ENCODE measurements around the gene HPX.
"Not testable (repeated sequence)": the region's sequence is repeated elsewhere in the genome, so short reads cannot be mapped to it uniquely, and the experiment has no call there.

The HPX gene

GRCh38 chr11:6400431-6401345, 40.1 kb downstream of the HPX start:
- Histone ChIP-seq H3K4me3 (ENCODE audit: low read depth, low read length) (no peak overlapping the region), H3K4me1 (ENCODE audit: control insufficient read depth, insufficient read depth, low read length) (peaks cover 10% of the 10 kb centered on the region; the same call in 1 of the 2 replicates)

GRCh38 chr11:6397636-6398035, 43.2 kb downstream of the HPX start:
- Histone ChIP-seq H3K9me3 (ENCODE audit: control insufficient read depth, insufficient read depth, low read depth, low read length) (no peaks in the 10 kb centered on the region), H3K27ac (ENCODE audit: low read depth, low read length) (no peak overlapping the region), H3K9ac (ENCODE audit: low read length) (no peak overlapping the region), H3K4me1 (ENCODE audit: control insufficient read depth, insufficient read depth, low read length) (no peaks in the 10 kb centered on the region), H3K4me3 (ENCODE audit: low read depth, low read length) (no peak overlapping the region), H3K27me3 (ENCODE audit: control insufficient read depth, insufficient read depth, low read length) (no peaks in the 10 kb centered on the region), H3K36me3 (ENCODE audit: control insufficient read depth, insufficient read depth, low read length) (peaks cover 19% of the 10 kb centered on the region)

More at GRCh38 chr11:6400431-6401345, 40.1 kb downstream of the HPX start:
- Histone ChIP-seq H3K27ac (ENCODE audit: low read depth, low read length) (no peak overlapping the region), H3K9me3 (ENCODE audit: control insufficient read depth, insufficient read depth, low read depth, low read length) (no peaks in the 10 kb centered on the region), H3K27me3 (ENCODE audit: control insufficient read depth, insufficient read depth, low read length) (no peaks in the 10 kb centered on the region), H3K9ac (ENCODE audit: low read length) (no peak overlapping the region), H3K36me3 (ENCODE audit: control insufficient read depth, insufficient read depth, low read length) (peaks cover 19% of the 10 kb centered on the region)

GRCh38 chr11:6397156-6397555, 43.6 kb downstream of the HPX start:
- H3K9me3 ChIP-seq (ENCODE audit: control insufficient read depth, insufficient read depth, low read depth, low read length) = no peaks in the 10 kb centered on the region
- H3K36me3 ChIP-seq (ENCODE audit: control insufficient read depth, insufficient read depth, low read length) = peaks cover 19% of the 10 kb centered on the region
- no peak overlapping the region for H3K9ac ChIP-seq (ENCODE audit: low read length)
- no peaks in the 10 kb centered on the region for H3K4me1 ChIP-seq (ENCODE audit: control insufficient read depth, insufficient read depth, low read length)
- H3K4me3 ChIP-seq (ENCODE audit: low read depth, low read length) = no peak overlapping the region
- H3K27ac ChIP-seq (ENCODE audit: low read depth, low read length) = no peak overlapping the region
- no peaks in the 10 kb centered on the region for H3K27me3 ChIP-seq (ENCODE audit: control insufficient read depth, insufficient read depth, low read length)

GRCh38 chr11:6395470-6396060, 45.2 kb downstream of the HPX start:
- peaks cover 6% of the 10 kb centered on the region for H3K27me3 ChIP-seq (ENCODE audit: control insufficient read depth, insufficient read depth, low read length)
- H3K4me3 ChIP-seq (ENCODE audit: low read depth, low read length) = no peak overlapping the region
- H3K27ac ChIP-seq (ENCODE audit: low read depth, low read length) = no peak overlapping the region
- peaks cover 5% of the 10 kb centered on the region; the same call in 1 of the 2 replicates for H3K4me1 ChIP-seq (ENCODE audit: control insufficient read depth, insufficient read depth, low read length)
- H3K36me3 ChIP-seq (ENCODE audit: control insufficient read depth, insufficient read depth, low read length) = peaks cover 12% of the 10 kb centered on the region
- no peak overlapping the region for H3K9ac ChIP-seq (ENCODE audit: low read length)
- no peaks in the 10 kb centered on the region for H3K9me3 ChIP-seq (ENCODE audit: control insufficient read depth, insufficient read depth, low read depth, low read length)

- Histone ChIP-seq H3K9ac (ENCODE audit: low read length) (no peak overlapping the region), H3K27me3 (ENCODE audit: control insufficient read depth, insufficient read depth, low read length) (peaks cover 6% of the 10 kb centered on the region), H3K36me3 (ENCODE audit: control insufficient read depth, insufficient read depth, low read length) (peaks cover 11% of the 10 kb centered on the region; the same call in 1 of the 2 replicates), H3K9me3 (ENCODE audit: control insufficient read depth, insufficient read depth, low read depth, low read length) (no peaks in the 10 kb centered on the region), H3K4me3 (ENCODE audit: low read depth, low read length) (no peak overlapping the region), H3K4me1 (ENCODE audit: control insufficient read depth, insufficient read depth, low read length) (peaks cover 11% of the 10 kb centered on the region), H3K27ac (ENCODE audit: low read depth, low read length) (no peak overlapping the region)
These were observed 46.7 kb downstream of the HPX start for GRCh38 chr11:6393989-6394670.

GRCh38 chr11:6392251-6392650, 48.5 kb downstream of the HPX start:
- not testable (repeated sequence) for H3K36me3 ChIP-seq (ENCODE audit: control insufficient read depth, insufficient read depth, low read length); H3K9me3 ChIP-seq (ENCODE audit: control insufficient read depth, insufficient read depth, low read depth, low read length); H3K27ac ChIP-seq (ENCODE audit: low read depth, low read length); H3K9ac ChIP-seq (ENCODE audit: low read length); H3K4me3 ChIP-seq (ENCODE audit: low read depth, low read length); H3K27me3 ChIP-seq (ENCODE audit: control insufficient read depth, insufficient read depth, low read length)
- peaks cover 18% of the 10 kb centered on the region for H3K4me1 ChIP-seq (ENCODE audit: control insufficient read depth, insufficient read depth, low read length)

- H3K36me3 ChIP-seq (ENCODE audit: control insufficient read depth, insufficient read depth, low read length) = no peaks in the 10 kb centered on the region
- no peak overlapping the region for H3K27ac ChIP-seq (ENCODE audit: low read depth, low read length)
- peaks cover 18% of the 10 kb centered on the region for H3K4me1 ChIP-seq (ENCODE audit: control insufficient read depth, insufficient read depth, low read length)
- H3K27me3 ChIP-seq (ENCODE audit: control insufficient read depth, insufficient read depth, low read length) = peaks cover 6% of the 10 kb centered on the region
- no peak overlapping the region for H3K9ac ChIP-seq (ENCODE audit: low read length)
- H3K4me3 ChIP-seq (ENCODE audit: low read depth, low read length) = no peak overlapping the region
- no peaks in the 10 kb centered on the region for H3K9me3 ChIP-seq (ENCODE audit: control insufficient read depth, insufficient read depth, low read depth, low read length)
These were observed 49.2 kb downstream of the HPX start for GRCh38 chr11:6391537-6392134.

GRCh38 chr11:6390718-6391469, 49.9 kb downstream of the HPX start:
- no peaks in the 10 kb centered on the region for H3K36me3 ChIP-seq (ENCODE audit: control insufficient read depth, insufficient read depth, low read length)
- H3K9me3 ChIP-seq (ENCODE audit: control insufficient read depth, insufficient read depth, low read depth, low read length) = no peaks in the 10 kb centered on the region
- peak overlapping the region; percentile 61 for H3K9ac ChIP-seq (ENCODE audit: low read length)
- H3K4me3 ChIP-seq (ENCODE audit: low read depth, low read length) = peak overlapping the region; percentile 77
- no peak overlapping the region for H3K27ac ChIP-seq (ENCODE audit: low read depth, low read length)
- H3K4me1 ChIP-seq (ENCODE audit: control insufficient read depth, insufficient read depth, low read length) = peaks cover 18% of the 10 kb centered on the region
- H3K27me3 ChIP-seq (ENCODE audit: control insufficient read depth, insufficient read depth, low read length) = peaks cover 6% of the 10 kb centered on the region

GRCh38 chr11:6389905-6390717, 50.7 kb downstream of the HPX start, which contains the start of gene SMPD1:
Gene SMPD1 (plus strand): TSS chr11:6390474. CDS start chr11:6390599, 125 bp downstream.
- H3K9ac ChIP-seq (ENCODE audit: low read length) = peak within 1 kb of the TSS; percentile 61
- H3K4me1 ChIP-seq (ENCODE audit: control insufficient read depth, insufficient read depth, low read length) = peaks cover 25% of the 10 kb centered on the region
- no peaks in the 10 kb centered on the region for H3K9me3 ChIP-seq (ENCODE audit: control insufficient read depth, insufficient read depth, low read depth, low read length)
- peak within 1 kb of the TSS; percentile 77 for H3K4me3 ChIP-seq (ENCODE audit: low read depth, low read length)
- peaks cover 6% of the 10 kb centered on the region for H3K27me3 ChIP-seq (ENCODE audit: control insufficient read depth, insufficient read depth, low read length)
- no peaks in the 10 kb centered on the region for H3K36me3 ChIP-seq (ENCODE audit: control insufficient read depth, insufficient read depth, low read length)
- no peak within 1 kb of the TSS for H3K27ac ChIP-seq (ENCODE audit: low read depth, low read length)

All from HUES6 (cell line).